WTC11 (cell line): ENCODE results near the gene RPL38. TPM values are rescaled to one million over a fixed set of nuclear protein-coding genes. Genes with fewer than 3 reads are reported as not detected.

Source experiments
- ATAC-seq: fragments of 200-7000 bp; cut with Tn5 transposase; 2 replicates; pipeline ENCODE4 v1.10.0; 2021; ENCODE audit warnings: mild to moderate bottlenecking, moderate library complexity
- Bru-seq: library from RNA; stranded (reverse); fragments of 400-500 nt; gene quantifications from one replicate; lab custom pipeline; 2021; lab: Mats Ljungman, UMichigan
- CTCF ChIA-PET: fragments of 300-600 bp; sonication (Branson Sonifier 250); formaldehyde crosslinking; loops from one replicate; lab custom pipeline; 2021; ENCODE audit warnings: antibody characterized with exemption; lab: Charles Lee
- POLR2A ChIA-PET: fragments of 350-600 bp; sonication (Branson Sonifier 250); formaldehyde crosslinking; loops from one replicate; lab custom pipeline; 2021; ENCODE audit warnings: antibody characterized with exemption; lab: Charles Lee
- DNase-seq: peaks from one replicate; pipeline ENCODE4 v3.0.0; 2021; ENCODE audit warnings: low spot score
- H3K27ac Mint-ChIP-seq: 2 replicates; pipeline ENCODE4 v1.8.0; 2021; ENCODE audit warnings: mixed read lengths
- H3K27me3 Mint-ChIP-seq: 2 replicates; pipeline ENCODE4 v1.8.0; 2021; ENCODE audit warnings: low read depth, mild to moderate bottlenecking, moderate library complexity, mixed read lengths
- H3K36me3 Mint-ChIP-seq: 2 replicates; pipeline ENCODE4 v1.8.0; 2021; ENCODE audit warnings: mixed read lengths
- H3K4me1 Mint-ChIP-seq: 2 replicates; pipeline ENCODE4 v1.8.0; 2022; ENCODE audit warnings: mixed read lengths
- H3K4me3 Mint-ChIP-seq: 2 replicates; pipeline ENCODE4 v1.8.0; 2021; ENCODE audit warnings: mild to moderate bottlenecking, moderate library complexity, mixed read lengths
- H3K9me3 Mint-ChIP-seq: 2 replicates; pipeline ENCODE4 v1.8.0; 2021; ENCODE audit warnings: mixed read lengths
- CREM ChIP-seq: sonication (generic); formaldehyde crosslinking; IDR thresholded peaks from 2 replicates; pipeline ENCODE4 v1.8.1; 2022; ENCODE audit warnings: mild to moderate bottlenecking, missing genetic modification reagents, moderate library complexity
- NFATC4 ChIP-seq: fragments of 250-450 bp; sonication (Bioruptor Pico); IDR thresholded peaks from 2 replicates; pipeline ENCODE4 v1.9.0; 2021; ENCODE audit warnings: mild to moderate bottlenecking
- OVOL2 ChIP-seq: fragments of 250-450 bp; sonication (Bioruptor Pico); IDR thresholded peaks from 2 replicates; pipeline ENCODE4 v1.9.0; 2021; ENCODE audit warnings: mild to moderate bottlenecking, borderline replicate concordance
- PRRX2 ChIP-seq: fragments of 250-450 bp; sonication (Bioruptor Pico); IDR thresholded peaks from 2 replicates; pipeline ENCODE4 v1.8.0; 2021; ENCODE audit warnings: mild to moderate bottlenecking
- ZNF263 ChIP-seq: sonication (generic); formaldehyde crosslinking; IDR thresholded peaks from 2 replicates; pipeline ENCODE4 v1.8.1; 2022; ENCODE audit warnings: low read depth, mild to moderate bottlenecking, moderate library complexity, missing genetic modification reagents
- ZNF317 ChIP-seq: sonication (generic); formaldehyde crosslinking; IDR thresholded peaks from 2 replicates; pipeline ENCODE4 v1.8.1; 2023; ENCODE audit warnings: low read depth, mild to moderate bottlenecking, moderate library complexity, missing genetic modification reagents, borderline replicate concordance
- ZNF416 ChIP-seq: fragments of 250-450 bp; sonication (Bioruptor Pico); IDR thresholded peaks from 2 replicates; pipeline ENCODE4 v1.9.0; 2021; ENCODE audit warnings: mild to moderate bottlenecking, inconsistent platforms
- long read RNA-seq, 3 experiments: library from RNA in 1 of 3; library from capped mRNA in 1 of 3; library from polyadenylated mRNA in 1 of 3; unstranded in 2 of 3; stranded (forward) in 1 of 3; transcript quantifications; one replicate each; pipeline ENCODE4 v2.0.0, GENCODE V29; 2021
- total RNA-seq: library from RNA; stranded (reverse); gene quantifications from 3 replicates; pipeline ENCODE4 v1.2.3, GENCODE V29; 2021
- TF ChIP-seq, protein P1 (sequence below): sonication (generic); formaldehyde crosslinking; IDR thresholded peaks from 2 replicates; pipeline ENCODE4 v1.8.1; 2023; ENCODE audit warnings: mild to moderate bottlenecking, missing genetic modification reagents, moderate library complexity
- TF ChIP-seq, protein P2 (sequence below): sonication (generic); formaldehyde crosslinking; IDR thresholded peaks from 2 replicates; pipeline ENCODE4 v1.8.0; 2023; ENCODE audit warnings: missing genetic modification reagents
- TF ChIP-seq, protein P3 (sequence below): fragments of 250-450 bp; sonication (Bioruptor Pico); IDR thresholded peaks from 2 replicates; pipeline ENCODE4 v1.9.0; 2021; ENCODE audit warnings: mild to moderate bottlenecking
- TF ChIP-seq, protein P4 (sequence below): sonication (generic); formaldehyde crosslinking; IDR thresholded peaks from 2 replicates; pipeline ENCODE4 v1.8.0; 2023; ENCODE audit warnings: mild to moderate bottlenecking, missing genetic modification reagents
- TF ChIP-seq, protein P5 (sequence below): fragments of 200-600 bp; IDR thresholded peaks from 2 replicates; pipeline ENCODE4 v1.8.0; 2022; ENCODE audit warnings: antibody characterized with exemption
- TF ChIP-seq, protein P6 (sequence below): sonication (generic); formaldehyde crosslinking; IDR thresholded peaks from 2 replicates; pipeline ENCODE4 v1.8.0; 2022; ENCODE audit warnings: mild to moderate bottlenecking, missing genetic modification reagents
- TF ChIP-seq, protein P7 (sequence below): fragments of 250-450 bp; sonication (Bioruptor Pico); IDR thresholded peaks from 2 replicates; pipeline ENCODE4 v1.9.0; 2021; ENCODE audit warnings: mild to moderate bottlenecking, borderline replicate concordance
- TF ChIP-seq, protein P8 (sequence below): sonication (generic); formaldehyde crosslinking; IDR thresholded peaks from 2 replicates; pipeline ENCODE4 v1.8.1; 2023; ENCODE audit warnings: mild to moderate bottlenecking, missing genetic modification reagents
- TF ChIP-seq, protein P9 (sequence below): fragments of 250-450 bp; sonication (Bioruptor Pico); IDR thresholded peaks from 2 replicates; pipeline ENCODE4 v1.9.0; 2021; ENCODE audit warnings: mild to moderate bottlenecking

The RPL38 gene
- total RNA-seq (1,170 to 1,273 TPM (median 1,266 TPM) in 3 replicates), Bru-seq, nascent RNA (percentile 98 among the genes with signal in this experiment)
- long read RNA-seq, experiment 1, transcript RPL38-206 (4 exons, 532 nt) = minor isoform, 29 of 474 reads
- long read RNA-seq, experiment 1, transcript RPL38-201 (5 exons, 1,170 nt) = major isoform, 397 of 474 reads
- long read RNA-seq, experiment 1, transcript RPL38-202 (5 exons, 431 nt) = minor isoform, 29 of 474 reads
- long read RNA-seq, experiment 1, partial matches to known transcripts = 14 of 474 reads
- long read RNA-seq, experiment 1, other reads (novel, unspliced or antisense) = 4 of 474 reads
- long read RNA-seq, experiment 2, transcript RPL38-206 (4 exons, 532 nt) = minor isoform, 278 of 1,781 reads
- long read RNA-seq, experiment 2, transcript RPL38-201 (5 exons, 1,170 nt) = major isoform, 1,180 of 1,781 reads
- long read RNA-seq, experiment 2, transcript RPL38-202 (5 exons, 431 nt) = minor isoform, 130 of 1,781 reads
- long read RNA-seq, experiment 2, transcript RPL38-208 (5 exons, 344 nt) = minor isoform, 8 of 1,781 reads
- long read RNA-seq, experiment 2, partial matches to known transcripts = 50 of 1,781 reads
- long read RNA-seq, experiment 2, other reads (novel, unspliced or antisense) = 133 of 1,781 reads
- long read RNA-seq, experiment 3, partial matches to known transcripts = 0 of 2 reads
- long read RNA-seq, experiment 3, other reads (novel, unspliced or antisense) = 1 of 2 reads

DNA sequence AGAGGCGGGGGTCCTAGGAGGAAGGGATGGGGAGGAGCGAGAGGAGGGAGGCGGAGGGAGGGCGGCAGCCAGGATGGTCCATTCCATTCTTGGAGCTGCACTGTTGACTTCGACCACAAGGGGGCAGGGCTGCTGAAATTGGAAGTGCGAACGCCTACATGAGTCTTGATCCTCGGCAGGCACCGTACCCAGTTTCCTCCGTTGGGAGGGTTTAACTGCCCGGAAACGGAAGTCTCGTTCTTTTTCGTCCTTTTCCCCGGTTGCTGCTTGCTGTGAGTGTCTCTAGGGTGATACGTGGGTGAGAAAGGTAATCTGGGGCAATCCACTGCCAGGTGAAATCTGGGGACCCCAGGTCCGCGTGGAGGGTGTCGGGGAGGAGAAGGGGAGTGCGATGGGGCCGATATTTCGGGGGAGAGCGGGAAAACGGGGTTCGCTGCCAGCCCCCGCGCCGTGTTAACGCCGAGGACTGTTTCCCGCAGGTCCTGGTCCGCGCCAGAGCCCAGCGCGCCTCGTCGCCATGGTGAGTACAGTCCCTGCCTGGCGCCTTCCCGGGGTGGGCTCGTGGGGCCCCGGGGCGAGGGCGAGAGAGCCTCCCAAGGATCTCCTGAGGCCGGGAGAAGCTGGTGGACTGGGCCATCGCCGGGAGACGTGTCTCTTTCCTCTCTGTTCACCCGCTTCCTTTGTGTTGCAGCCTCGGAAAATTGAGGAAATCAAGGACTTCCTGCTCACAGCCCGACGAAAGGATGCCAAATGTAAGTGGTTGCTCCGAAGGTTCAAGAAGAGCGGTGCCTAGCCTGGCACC is at the start of gene RPL38:
Gene RPL38, plus strand, starts transcription at position 240 of the 802 bp plus-strand sequence. Its CDS starts 278 bp downstream, at position 518.
- no peaks in the 10 kb centered on the region for H3K9me3 Mint-ChIP-seq
- H3K27ac Mint-ChIP-seq = peak within 1 kb of the TSS; percentile 99
- peak within 1 kb of the TSS; percentile 100 for H3K4me3 Mint-ChIP-seq
- POLR2A ChIA-PET = interaction anchor here (1.0 kb wide), 1 partner anchor 10 kb away, joined by 7 read pairs; the partner anchor contains the start of gene TTYH2
- DNase-seq (peak; percentile 98), ATAC-seq (peak; percentile 80)
- H3K4me1 Mint-ChIP-seq = peaks cover 40% of the 10 kb centered on the region
- CTCF ChIA-PET = interaction anchor here (0.6 to 2.9 kb wide), 13 partner anchors 9 to 114 kb away, joined by 3 to 15 read pairs (median 5); partner anchors contain the start of gene TTYH2
- peaks cover 24% of the 10 kb centered on the region for H3K27me3 Mint-ChIP-seq
- H3K36me3 Mint-ChIP-seq = peaks cover 40% of the 10 kb centered on the region
- TF ChIP-seq, protein P1, sequence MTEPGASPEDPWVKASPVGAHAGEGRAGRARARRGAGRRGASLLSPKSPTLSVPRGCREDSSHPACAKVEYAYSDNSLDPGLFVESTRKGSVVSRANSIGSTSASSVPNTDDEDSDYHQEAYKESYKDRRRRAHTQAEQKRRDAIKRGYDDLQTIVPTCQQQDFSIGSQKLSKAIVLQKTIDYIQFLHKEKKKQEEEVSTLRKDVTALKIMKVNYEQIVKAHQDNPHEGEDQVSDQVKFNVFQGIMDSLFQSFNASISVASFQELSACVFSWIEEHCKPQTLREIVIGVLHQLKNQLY (CRISPR knock-in tag) = no peak
- TF ChIP-seq, protein P2, sequence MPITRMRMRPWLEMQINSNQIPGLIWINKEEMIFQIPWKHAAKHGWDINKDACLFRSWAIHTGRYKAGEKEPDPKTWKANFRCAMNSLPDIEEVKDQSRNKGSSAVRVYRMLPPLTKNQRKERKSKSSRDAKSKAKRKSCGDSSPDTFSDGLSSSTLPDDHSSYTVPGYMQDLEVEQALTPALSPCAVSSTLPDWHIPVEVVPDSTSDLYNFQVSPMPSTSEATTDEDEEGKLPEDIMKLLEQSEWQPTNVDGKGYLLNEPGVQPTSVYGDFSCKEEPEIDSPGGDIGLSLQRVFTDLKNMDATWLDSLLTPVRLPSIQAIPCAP (CRISPR knock-in tag) = 0 out of 2 replicates have a peak, but pooled peaks have one; percentile 63
- peak; percentile 71; the same call in 1 of the 2 replicates for TF ChIP-seq ZNF416 (CRISPR knock-in tag)
- peak; percentile 83 for TF ChIP-seq ZNF263 (CRISPR knock-in tag)
- TF ChIP-seq NFATC4 (CRISPR knock-in tag) = peak; percentile 86
- TF ChIP-seq, protein P3, sequence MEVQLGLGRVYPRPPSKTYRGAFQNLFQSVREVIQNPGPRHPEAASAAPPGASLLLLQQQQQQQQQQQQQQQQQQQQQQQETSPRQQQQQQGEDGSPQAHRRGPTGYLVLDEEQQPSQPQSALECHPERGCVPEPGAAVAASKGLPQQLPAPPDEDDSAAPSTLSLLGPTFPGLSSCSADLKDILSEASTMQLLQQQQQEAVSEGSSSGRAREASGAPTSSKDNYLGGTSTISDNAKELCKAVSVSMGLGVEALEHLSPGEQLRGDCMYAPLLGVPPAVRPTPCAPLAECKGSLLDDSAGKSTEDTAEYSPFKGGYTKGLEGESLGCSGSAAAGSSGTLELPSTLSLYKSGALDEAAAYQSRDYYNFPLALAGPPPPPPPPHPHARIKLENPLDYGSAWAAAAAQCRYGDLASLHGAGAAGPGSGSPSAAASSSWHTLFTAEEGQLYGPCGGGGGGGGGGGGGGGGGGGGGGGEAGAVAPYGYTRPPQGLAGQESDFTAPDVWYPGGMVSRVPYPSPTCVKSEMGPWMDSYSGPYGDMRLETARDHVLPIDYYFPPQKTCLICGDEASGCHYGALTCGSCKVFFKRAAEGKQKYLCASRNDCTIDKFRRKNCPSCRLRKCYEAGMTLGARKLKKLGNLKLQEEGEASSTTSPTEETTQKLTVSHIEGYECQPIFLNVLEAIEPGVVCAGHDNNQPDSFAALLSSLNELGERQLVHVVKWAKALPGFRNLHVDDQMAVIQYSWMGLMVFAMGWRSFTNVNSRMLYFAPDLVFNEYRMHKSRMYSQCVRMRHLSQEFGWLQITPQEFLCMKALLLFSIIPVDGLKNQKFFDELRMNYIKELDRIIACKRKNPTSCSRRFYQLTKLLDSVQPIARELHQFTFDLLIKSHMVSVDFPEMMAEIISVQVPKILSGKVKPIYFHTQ = peak; percentile 77; the same call in 1 of the 2 replicates
- TF ChIP-seq, protein P4, sequence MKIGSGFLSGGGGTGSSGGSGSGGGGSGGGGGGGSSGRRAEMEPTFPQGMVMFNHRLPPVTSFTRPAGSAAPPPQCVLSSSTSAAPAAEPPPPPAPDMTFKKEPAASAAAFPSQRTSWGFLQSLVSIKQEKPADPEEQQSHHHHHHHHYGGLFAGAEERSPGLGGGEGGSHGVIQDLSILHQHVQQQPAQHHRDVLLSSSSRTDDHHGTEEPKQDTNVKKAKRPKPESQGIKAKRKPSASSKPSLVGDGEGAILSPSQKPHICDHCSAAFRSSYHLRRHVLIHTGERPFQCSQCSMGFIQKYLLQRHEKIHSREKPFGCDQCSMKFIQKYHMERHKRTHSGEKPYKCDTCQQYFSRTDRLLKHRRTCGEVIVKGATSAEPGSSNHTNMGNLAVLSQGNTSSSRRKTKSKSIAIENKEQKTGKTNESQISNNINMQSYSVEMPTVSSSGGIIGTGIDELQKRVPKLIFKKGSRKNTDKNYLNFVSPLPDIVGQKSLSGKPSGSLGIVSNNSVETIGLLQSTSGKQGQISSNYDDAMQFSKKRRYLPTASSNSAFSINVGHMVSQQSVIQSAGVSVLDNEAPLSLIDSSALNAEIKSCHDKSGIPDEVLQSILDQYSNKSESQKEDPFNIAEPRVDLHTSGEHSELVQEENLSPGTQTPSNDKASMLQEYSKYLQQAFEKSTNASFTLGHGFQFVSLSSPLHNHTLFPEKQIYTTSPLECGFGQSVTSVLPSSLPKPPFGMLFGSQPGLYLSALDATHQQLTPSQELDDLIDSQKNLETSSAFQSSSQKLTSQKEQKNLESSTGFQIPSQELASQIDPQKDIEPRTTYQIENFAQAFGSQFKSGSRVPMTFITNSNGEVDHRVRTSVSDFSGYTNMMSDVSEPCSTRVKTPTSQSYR (CRISPR knock-in tag) = 0 out of 2 replicates have a peak, but pooled peaks have one; percentile 14
- TF ChIP-seq, protein P5, sequence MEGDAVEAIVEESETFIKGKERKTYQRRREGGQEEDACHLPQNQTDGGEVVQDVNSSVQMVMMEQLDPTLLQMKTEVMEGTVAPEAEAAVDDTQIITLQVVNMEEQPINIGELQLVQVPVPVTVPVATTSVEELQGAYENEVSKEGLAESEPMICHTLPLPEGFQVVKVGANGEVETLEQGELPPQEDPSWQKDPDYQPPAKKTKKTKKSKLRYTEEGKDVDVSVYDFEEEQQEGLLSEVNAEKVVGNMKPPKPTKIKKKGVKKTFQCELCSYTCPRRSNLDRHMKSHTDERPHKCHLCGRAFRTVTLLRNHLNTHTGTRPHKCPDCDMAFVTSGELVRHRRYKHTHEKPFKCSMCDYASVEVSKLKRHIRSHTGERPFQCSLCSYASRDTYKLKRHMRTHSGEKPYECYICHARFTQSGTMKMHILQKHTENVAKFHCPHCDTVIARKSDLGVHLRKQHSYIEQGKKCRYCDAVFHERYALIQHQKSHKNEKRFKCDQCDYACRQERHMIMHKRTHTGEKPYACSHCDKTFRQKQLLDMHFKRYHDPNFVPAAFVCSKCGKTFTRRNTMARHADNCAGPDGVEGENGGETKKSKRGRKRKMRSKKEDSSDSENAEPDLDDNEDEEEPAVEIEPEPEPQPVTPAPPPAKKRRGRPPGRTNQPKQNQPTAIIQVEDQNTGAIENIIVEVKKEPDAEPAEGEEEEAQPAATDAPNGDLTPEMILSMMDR = peak; percentile 91
- peak; percentile 56; the same call in 1 of the 2 replicates for TF ChIP-seq CREM
- TF ChIP-seq, protein P6, sequence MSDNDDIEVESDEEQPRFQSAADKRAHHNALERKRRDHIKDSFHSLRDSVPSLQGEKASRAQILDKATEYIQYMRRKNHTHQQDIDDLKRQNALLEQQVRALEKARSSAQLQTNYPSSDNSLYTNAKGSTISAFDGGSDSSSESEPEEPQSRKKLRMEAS (CRISPR knock-in tag) = peak; percentile 63
- TF ChIP-seq, protein P7, sequence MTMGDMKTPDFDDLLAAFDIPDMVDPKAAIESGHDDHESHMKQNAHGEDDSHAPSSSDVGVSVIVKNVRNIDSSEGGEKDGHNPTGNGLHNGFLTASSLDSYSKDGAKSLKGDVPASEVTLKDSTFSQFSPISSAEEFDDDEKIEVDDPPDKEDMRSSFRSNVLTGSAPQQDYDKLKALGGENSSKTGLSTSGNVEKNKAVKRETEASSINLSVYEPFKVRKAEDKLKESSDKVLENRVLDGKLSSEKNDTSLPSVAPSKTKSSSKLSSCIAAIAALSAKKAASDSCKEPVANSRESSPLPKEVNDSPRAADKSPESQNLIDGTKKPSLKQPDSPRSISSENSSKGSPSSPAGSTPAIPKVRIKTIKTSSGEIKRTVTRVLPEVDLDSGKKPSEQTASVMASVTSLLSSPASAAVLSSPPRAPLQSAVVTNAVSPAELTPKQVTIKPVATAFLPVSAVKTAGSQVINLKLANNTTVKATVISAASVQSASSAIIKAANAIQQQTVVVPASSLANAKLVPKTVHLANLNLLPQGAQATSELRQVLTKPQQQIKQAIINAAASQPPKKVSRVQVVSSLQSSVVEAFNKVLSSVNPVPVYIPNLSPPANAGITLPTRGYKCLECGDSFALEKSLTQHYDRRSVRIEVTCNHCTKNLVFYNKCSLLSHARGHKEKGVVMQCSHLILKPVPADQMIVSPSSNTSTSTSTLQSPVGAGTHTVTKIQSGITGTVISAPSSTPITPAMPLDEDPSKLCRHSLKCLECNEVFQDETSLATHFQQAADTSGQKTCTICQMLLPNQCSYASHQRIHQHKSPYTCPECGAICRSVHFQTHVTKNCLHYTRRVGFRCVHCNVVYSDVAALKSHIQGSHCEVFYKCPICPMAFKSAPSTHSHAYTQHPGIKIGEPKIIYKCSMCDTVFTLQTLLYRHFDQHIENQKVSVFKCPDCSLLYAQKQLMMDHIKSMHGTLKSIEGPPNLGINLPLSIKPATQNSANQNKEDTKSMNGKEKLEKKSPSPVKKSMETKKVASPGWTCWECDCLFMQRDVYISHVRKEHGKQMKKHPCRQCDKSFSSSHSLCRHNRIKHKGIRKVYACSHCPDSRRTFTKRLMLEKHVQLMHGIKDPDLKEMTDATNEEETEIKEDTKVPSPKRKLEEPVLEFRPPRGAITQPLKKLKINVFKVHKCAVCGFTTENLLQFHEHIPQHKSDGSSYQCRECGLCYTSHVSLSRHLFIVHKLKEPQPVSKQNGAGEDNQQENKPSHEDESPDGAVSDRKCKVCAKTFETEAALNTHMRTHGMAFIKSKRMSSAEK = peak; percentile 69; the same call in 1 of the 2 replicates
- peak; percentile 62; the same call in 1 of the 2 replicates for TF ChIP-seq OVOL2
- no peak for TF ChIP-seq ZNF317
- TF ChIP-seq, protein P8, sequence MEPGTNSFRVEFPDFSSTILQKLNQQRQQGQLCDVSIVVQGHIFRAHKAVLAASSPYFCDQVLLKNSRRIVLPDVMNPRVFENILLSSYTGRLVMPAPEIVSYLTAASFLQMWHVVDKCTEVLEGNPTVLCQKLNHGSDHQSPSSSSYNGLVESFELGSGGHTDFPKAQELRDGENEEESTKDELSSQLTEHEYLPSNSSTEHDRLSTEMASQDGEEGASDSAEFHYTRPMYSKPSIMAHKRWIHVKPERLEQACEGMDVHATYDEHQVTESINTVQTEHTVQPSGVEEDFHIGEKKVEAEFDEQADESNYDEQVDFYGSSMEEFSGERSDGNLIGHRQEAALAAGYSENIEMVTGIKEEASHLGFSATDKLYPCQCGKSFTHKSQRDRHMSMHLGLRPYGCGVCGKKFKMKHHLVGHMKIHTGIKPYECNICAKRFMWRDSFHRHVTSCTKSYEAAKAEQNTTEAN (CRISPR knock-in tag) = no peak
- TF ChIP-seq, protein P9, sequence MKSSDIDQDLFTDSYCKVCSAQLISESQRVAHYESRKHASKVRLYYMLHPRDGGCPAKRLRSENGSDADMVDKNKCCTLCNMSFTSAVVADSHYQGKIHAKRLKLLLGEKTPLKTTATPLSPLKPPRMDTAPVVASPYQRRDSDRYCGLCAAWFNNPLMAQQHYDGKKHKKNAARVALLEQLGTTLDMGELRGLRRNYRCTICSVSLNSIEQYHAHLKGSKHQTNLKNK (CRISPR knock-in tag) = peak; percentile 27; the same call in 1 of the 2 replicates
- peak; percentile 53; the same call in 1 of the 2 replicates for TF ChIP-seq PRRX2 (CRISPR knock-in tag)
